BJ (cell line): ENCODE measurements around the gene CALD1. TPM values are rescaled to one million over a fixed set of nuclear protein-coding genes. Genes with fewer than 3 reads are reported as not detected.

ENCODE experiments used
- CTCF ChIA-PET: fragments of 350-600 bp; formaldehyde crosslinking; extraction: SDS; loops from one replicate; lab custom pipeline; 2021; ENCODE audit warnings: antibody characterized with exemption, inconsistent platforms; lab: Yijun Ruan, JAX
- POLR2A ChIA-PET: fragments of 300-600 bp; sonication (Branson Sonifier 250); formaldehyde crosslinking; extraction: SDS; loops from one replicate; lab custom pipeline; 2021; ENCODE audit warnings: antibody characterized with exemption; lab: Charles Lee
- DNase-seq: peaks from one replicate; pipeline ENCODE4 v3.0.0-alpha.2; 2011; ENCODE audit warnings: low read depth
- H3K27me3 ChIP-seq: 2 replicates; pipeline ENCODE4 v1.6.0; 2011; ENCODE audit warnings: low read length; ENCODE audit not compliant: control insufficient read depth, insufficient read depth
- H3K36me3 ChIP-seq: 2 replicates; pipeline ENCODE4 v1.5.1; 2011; ENCODE audit warnings: low read length; ENCODE audit not compliant: control insufficient read depth, insufficient read depth
- H3K4me3 ChIP-seq: 2 replicates; pipeline ENCODE4 v1.5.1; 2011; ENCODE audit warnings: low read depth, mild to moderate bottlenecking, control low read depth, low read length
- CTCF ChIP-seq: IDR thresholded peaks from 2 replicates; pipeline ENCODE4 v1.5.1; 2011; ENCODE audit warnings: low read depth, mild to moderate bottlenecking, control low read depth, inconsistent platforms, low read length, moderate library complexity; ENCODE audit not compliant: insufficient read depth
- polyA plus RNA-seq: library from polyadenylated mRNA; depleted of rRNA; stranded (reverse); fragments of >200 nt; gene quantifications from 2 replicates; pipeline ENCODE4 v1.2.3, GENCODE V29; 2011

Gene CALD1
- polyA plus RNA-seq, 1 experiment: 1,629 TPM

- no peak for TF ChIP-seq CTCF
- POLR2A ChIA-PET: interaction anchor here (0.6 to 1.0 kb wide), 2 partner anchors 21 kb away, joined by 3 to 5 read pairs; no protein-coding TSS in a partner anchor
- Histone ChIP-seq H3K36me3 (no peaks in the 10 kb centered on the region), H3K27me3 (no peaks in the 10 kb centered on the region), H3K4me3 (no peak overlapping the region)
- CTCF ChIA-PET: interaction anchor here (1.6 to 2.0 kb wide), 4 partner anchors 9 to 125 kb away, joined by 4 to 16 read pairs (median 12); no protein-coding TSS in a partner anchor
- no peak for DNase-seq
These were observed 20.5 kb upstream of the CALD1 start for GRCh38 chr7:134758981-134759380.

GRCh38 chr7:134761266-134761665, 18.2 kb upstream of the CALD1 start:
- no peaks in the 10 kb centered on the region for H3K27me3 ChIP-seq
- H3K36me3 ChIP-seq: no peaks in the 10 kb centered on the region
- CTCF ChIA-PET: interaction anchor here (1.2 kb wide), 1 partner anchor 35 kb away, joined by 3 read pairs; no protein-coding TSS in a partner anchor
- DNase-seq: no peak
- POLR2A ChIA-PET: no interaction called here
- TF ChIP-seq CTCF: no peak
- no peak overlapping the region for H3K4me3 ChIP-seq

DNA sequence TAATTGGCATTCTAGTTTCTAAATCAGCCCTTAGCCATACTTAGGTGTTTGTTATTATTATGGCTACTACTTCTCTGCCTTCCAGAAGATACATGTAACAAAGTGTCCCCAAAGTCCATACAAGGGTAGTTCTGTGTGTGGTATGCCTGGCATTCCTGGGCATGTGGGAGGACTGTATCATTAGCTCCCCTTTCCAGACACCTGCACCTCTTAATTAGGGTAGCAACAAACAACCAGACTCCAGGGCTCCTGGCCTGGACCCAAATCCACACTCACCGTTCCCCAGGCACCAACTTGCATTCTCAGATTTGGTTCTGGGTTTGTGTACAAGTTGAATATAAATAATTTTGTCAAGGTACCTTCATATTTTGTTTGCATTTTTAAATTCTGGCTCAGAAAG, 15.5 kb upstream of the CALD1 start:
- CTCF ChIA-PET: interaction anchor here (1.0 to 1.4 kb wide), 4 partner anchors 14 to 222 kb away, joined by 3 to 4 read pairs (median 4); partner anchors contain the start of gene AGBL3
- POLR2A ChIA-PET: no interaction called here
- Histone ChIP-seq H3K36me3 (no peaks in the 10 kb centered on the region), H3K4me3 (no peak overlapping the region), H3K27me3 (no peaks in the 10 kb centered on the region)
- no peak for DNase-seq
- TF ChIP-seq CTCF: no peak

DNA sequence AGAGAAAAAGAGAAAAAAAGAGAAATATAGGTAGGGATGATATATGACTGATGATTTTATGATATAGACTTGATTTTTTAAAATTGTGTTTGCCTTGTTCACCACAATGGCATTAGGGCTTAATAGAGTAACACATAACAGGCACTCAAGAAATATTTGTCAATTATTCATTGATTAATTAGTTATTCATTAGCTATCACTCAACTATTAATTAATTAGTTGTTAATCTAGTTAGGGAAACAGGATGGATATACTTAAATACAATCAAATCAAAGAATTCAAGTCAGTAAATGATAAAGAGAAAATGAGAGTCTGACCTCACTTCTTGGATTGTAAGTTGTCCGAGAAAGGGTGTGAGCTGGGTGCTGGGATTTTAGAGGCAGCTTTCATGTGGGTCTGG, 15.1 kb upstream of the CALD1 start:
- CTCF ChIA-PET: interaction anchor here (1.1 to 1.4 kb wide), 4 partner anchors 9 to 75 kb away, joined by 3 to 5 read pairs (median 4); no protein-coding TSS in a partner anchor
- no peaks in the 10 kb centered on the region for H3K27me3 ChIP-seq
- no peaks in the 10 kb centered on the region for H3K36me3 ChIP-seq
- no peak for DNase-seq
- no peak overlapping the region for H3K4me3 ChIP-seq
- POLR2A ChIA-PET: interaction anchor here (0.6 kb wide), 1 partner anchor 28 kb away, joined by 3 read pairs; no protein-coding TSS in a partner anchor
- no peak for TF ChIP-seq CTCF

- DNase-seq: no peak
- H3K4me3 ChIP-seq: no peak overlapping the region
- POLR2A ChIA-PET: interaction anchor here (0.6 to 1.6 kb wide), 4 partner anchors 12 to 73 kb away, joined by 3 to 12 read pairs (median 6); partner anchors contain the start of gene CALD1
- no peak for TF ChIP-seq CTCF
- H3K36me3 ChIP-seq: no peaks in the 10 kb centered on the region
- CTCF ChIA-PET: interaction anchor here (0.7 to 2.7 kb wide), 9 partner anchors 8 to 77 kb away, joined by 3 to 9 read pairs (median 4); no protein-coding TSS in a partner anchor
- H3K27me3 ChIP-seq: no peaks in the 10 kb centered on the region
These were observed 12.5 kb upstream of the CALD1 start for GRCh38 chr7:134766779-134767519.
